A673 (cell line): Measurements from ENCODE around the gene FRMD1.

Experiments used
- EZH2 ChIP-seq: fragments of 200-600 bp; sonication (generic); IDR thresholded peaks from 2 replicates; pipeline ENCODE4 v1.6.1; 2017; ENCODE audit warnings: borderline replicate concordance, low read depth, mild to moderate bottlenecking, mixed read lengths, antibody characterized with exemption, low read length; ENCODE audit not compliant: poor library complexity, severe bottlenecking
- TF ChIP-seq, protein P1 (sequence below): fragments of 300-800, 200-600 bp; sonication (generic); conservative IDR thresholded peaks from 2 replicates; pipeline ENCODE4 v1.5.1; 2017; ENCODE audit warnings: low read depth, mild to moderate bottlenecking, antibody characterized with exemption, low read length, moderate library complexity, mixed read lengths

DNA sequence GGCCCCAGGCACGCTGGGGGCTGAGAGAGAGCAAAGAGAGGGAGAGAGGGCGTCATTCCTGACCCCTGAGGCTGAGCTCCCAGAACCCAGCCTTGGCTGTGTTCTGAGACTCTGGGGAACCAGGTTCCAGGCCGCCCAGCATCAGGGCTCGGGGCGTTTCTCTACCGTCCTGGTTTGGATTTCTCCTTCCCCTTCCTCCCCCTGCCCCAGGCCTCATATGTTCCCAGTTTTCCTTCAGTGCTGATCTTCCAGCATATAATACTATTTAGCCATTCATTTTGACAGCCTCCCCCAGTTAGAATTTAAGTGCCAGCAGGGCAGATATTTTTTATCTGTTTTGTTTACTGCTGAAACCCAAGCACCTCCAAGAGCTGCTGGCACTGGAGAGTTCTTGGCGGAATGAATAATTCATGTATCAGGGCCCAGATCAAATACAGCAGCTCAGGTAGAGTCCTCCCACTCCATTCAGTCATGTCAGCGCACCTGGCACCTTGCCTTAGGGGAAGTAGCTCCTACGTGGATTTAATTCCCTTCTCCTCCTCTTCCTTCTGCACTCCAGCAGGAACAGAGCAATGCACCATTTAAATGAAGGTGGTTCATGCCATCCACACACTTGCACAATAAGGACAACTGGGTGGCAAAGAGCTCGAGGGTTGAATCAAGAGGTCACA is 23.4 kb upstream of the FRMD1 start:
- TF ChIP-seq, protein P1, sequence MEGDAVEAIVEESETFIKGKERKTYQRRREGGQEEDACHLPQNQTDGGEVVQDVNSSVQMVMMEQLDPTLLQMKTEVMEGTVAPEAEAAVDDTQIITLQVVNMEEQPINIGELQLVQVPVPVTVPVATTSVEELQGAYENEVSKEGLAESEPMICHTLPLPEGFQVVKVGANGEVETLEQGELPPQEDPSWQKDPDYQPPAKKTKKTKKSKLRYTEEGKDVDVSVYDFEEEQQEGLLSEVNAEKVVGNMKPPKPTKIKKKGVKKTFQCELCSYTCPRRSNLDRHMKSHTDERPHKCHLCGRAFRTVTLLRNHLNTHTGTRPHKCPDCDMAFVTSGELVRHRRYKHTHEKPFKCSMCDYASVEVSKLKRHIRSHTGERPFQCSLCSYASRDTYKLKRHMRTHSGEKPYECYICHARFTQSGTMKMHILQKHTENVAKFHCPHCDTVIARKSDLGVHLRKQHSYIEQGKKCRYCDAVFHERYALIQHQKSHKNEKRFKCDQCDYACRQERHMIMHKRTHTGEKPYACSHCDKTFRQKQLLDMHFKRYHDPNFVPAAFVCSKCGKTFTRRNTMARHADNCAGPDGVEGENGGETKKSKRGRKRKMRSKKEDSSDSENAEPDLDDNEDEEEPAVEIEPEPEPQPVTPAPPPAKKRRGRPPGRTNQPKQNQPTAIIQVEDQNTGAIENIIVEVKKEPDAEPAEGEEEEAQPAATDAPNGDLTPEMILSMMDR: no peak
- TF ChIP-seq EZH2: no peak
